Fibroblast of peridontal ligament (primary cell): ENCODE data around the gene PUM1.
"Not testable (repeated sequence)": the region's sequence is repeated elsewhere in the genome, so short reads cannot be mapped to it uniquely, and the experiment has no call there.

Experiments
- DNase-seq: peaks from one replicate; pipeline ENCODE4 v3.0.0-alpha.2; 2010; ENCODE audit errors: extremely low read depth

Gene PUM1

DNA sequence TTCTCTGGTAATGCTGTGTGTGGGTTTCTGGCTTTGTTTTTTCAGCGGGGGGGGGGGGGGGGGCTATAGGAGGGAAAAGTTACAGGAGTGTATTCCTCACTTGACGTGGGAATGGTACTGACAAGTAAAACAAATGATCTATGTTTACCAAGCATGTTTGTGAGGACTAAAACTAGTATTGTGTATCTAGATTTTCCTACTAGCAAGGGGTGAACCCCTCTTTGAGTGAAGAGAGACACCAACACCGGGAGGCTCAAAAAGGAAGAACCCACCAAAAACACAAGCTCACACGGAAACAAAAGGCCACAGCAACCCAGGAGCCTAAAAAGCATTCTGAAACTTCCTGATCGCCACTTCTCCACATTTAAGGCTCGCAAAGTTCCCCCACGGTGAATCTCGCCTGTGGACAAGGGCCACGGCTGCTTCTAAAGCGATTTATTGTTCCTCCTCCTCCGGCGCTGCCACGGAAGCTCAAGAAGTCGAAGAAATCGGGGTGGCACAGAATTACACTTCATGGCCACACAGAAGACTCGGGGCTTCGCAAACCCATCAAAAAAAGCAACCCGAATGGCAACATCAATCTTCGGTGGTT is 703 bp downstream of the PUM1 start:
- DNase-seq = peak; percentile 49

DNA sequence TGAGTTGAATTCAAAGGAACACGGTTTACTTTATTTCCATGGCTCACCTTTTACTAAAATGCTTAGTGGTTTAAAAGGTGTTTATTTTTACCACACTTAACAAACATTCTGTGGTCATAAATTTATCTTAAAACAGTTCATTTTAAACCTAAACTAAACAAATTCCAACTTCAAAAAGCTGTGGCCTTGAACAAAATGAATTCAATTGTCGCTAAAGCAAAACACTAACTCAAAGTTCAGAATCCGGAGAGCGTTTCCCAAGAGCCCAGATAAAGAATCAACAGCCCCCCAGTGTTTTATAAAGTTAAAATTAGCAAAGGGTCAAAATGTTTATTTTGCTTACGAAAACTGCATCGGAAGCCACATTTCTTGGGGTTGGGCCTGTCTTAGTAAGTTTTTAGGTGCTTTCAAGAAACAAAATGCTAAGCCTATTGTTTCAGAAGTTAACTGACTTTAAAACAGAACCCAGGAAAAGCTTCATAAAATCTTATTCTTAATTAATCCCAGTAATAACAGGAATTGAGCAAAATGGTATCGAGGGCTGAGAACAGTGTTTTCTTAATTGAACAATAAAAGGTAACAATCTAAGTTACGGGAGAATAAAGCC is 1.3 kb downstream of the PUM1 start:
- DNase-seq = peak; percentile 20

DNA sequence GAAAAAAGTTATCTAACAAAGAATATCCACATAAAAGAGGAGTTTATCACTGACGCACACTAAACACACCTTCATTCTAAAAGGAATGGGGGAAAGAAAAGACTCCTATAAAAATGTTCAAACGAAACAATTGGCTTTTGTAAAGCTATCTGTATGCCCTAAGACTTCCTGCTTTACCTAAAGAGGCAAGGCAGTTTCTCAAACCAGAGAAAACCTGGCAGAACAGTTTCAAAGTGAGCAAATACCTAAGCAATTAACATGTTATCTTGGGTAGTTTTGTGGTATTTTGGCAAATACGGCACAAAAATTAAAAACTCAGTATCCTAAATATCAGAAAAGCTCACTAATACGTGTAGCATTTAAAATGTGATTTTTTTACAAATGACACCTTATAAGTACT is 1.9 kb downstream of the PUM1 start:
- DNase-seq = peak; percentile 20

DNA sequence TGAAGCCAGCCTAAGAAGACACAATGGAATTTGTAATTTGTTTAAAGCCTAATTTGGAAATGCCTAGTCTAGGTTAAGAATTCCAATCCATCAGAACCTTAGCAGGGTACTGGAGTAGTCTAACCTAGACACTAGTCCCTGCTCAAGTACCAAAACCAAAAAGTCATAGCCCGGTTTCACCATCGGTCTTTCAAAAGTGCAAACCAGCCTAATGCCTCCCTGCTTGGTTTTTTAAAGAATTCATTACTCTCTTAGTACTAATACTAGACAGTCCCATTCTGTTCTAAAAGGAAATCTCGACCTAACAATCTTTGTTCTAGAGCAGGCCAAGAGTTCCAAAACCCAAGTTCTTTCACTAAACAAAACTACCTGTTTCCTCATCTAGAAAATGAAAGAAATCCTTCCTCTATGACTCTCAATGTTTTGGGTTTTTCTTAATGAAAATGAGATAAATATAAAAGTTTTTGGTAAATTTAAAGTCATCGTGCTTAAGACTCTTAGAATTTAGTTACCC is 2.6 kb downstream of the PUM1 start:
- DNase-seq = peak; percentile 9

DNA sequence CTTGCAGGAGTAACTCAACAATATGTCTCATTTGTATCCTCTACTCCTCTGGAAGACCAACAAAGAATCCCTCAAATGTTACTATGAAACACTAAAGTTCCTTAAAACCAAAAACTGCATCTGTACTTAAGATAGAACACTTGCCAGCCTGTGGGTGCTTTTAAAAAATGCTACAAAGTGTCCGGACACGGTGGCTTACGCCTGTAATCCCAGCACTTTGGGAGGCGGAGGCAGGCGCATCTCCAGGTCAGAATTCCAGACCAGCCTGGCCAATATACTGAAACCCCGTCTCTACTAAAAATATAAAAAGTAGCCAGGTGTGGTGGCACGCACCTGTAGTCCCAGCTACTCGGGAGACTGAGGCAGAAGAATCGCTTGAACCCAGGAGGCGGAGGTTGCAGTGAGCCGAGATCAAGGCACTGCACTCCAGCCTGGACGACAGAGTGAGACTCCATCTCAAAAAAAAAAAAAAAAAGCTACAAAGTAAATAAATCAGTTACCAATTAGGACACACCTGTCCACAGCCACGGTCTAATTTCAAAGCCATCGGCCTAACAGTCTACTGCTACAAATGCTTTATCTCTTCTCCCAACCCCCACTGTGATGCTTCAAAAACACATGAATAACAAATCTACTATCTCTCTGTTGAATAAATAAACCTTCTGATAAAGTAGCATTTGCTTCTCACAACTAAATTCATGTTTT is 3.2 kb downstream of the PUM1 start:
- not testable (repeated sequence) for DNase-seq

- no peak for DNase-seq
Measured at GRCh38 chr1:31058012-31058411, 7.5 kb downstream of the PUM1 start.

DNA sequence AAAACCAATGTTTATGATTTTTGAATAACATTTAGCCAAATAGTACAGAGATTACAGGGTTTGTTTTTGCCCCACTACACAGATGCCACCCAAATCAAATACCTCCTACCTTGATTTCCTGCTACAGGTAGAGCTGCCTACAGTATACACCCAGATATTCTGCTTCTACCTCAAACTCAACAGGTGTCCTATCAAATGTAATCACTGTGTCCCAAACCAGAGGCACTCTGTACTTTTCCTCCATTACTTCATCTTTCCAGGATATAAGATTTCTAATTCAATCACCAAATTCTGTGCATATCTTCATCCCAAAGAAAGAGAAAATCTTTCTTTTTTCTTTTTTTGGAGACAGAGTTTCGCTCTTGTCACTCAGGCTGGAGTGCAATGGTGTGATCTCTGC is 9.6 kb downstream of the PUM1 start:
- DNase-seq = no peak

DNA sequence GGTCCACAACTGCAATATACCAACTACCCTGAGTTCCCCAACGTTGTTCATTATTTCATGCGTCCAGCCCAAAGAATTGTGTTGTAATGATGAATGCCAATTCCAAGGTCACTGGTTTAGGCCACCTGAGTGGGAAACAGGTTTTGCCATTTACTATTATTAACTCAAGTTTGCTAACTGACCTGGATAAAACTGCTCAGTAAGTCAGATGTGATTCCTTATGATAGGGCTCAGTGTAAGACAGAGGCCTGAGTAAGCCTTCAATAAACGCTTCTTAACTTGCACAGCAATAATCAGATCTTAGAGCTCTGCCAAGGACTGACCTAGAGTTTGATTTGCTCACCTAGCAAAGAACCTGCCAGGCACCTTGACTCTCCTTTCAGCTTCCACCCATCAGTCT is 10.0 kb downstream of the PUM1 start:
- DNase-seq = no peak

DNA sequence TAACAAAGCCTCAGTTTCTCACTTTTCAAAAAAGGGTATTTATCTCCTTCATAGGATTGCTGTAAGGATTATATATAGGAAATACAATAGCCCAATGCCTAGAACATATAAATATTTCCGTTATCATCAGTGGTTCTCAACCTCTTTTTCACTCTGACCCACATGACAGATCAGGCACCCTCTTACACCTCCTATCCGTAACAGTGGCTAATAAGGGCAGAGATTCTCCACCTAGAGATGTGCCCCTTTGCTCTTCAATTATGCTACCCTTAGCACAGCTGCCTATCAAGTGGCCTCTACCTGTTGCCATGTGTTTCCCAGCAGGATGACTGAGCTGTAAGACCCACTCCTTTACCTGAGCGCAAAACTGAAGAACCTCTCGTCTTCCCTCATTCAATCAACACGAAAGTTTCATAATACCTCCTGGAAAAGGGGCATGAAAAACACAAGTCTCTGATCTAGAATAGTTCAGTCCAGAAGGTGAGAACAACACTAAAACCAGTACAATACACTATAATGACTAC is 10.5 kb downstream of the PUM1 start:
- no peak for DNase-seq

DNA sequence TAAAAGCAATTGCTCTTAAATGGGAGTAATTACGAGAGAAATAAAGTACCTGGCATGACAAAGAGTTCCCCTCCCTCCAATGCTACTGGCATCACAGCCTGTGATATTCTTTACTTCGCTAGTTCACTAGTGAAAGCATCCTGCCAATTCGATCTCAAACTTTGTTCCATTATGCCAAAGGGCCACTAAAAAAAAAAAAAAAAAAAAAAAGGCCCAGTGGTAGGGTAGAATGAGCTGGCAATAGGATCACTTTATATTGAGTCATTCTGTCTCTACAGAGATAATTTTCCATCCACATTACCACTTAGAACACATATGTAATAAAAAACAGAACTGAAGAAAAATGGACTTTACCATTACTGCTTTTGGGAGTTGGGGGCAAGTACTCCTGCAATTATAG is 11.2 kb downstream of the PUM1 start:
- DNase-seq = peak; percentile 61

GRCh38 chr1:31052613-31053012 is 12.9 kb downstream of the PUM1 start:
- not testable (repeated sequence) for DNase-seq

- no peak for DNase-seq
Measured at GRCh38 chr1:31051611-31052010, 13.9 kb downstream of the PUM1 start.

DNA sequence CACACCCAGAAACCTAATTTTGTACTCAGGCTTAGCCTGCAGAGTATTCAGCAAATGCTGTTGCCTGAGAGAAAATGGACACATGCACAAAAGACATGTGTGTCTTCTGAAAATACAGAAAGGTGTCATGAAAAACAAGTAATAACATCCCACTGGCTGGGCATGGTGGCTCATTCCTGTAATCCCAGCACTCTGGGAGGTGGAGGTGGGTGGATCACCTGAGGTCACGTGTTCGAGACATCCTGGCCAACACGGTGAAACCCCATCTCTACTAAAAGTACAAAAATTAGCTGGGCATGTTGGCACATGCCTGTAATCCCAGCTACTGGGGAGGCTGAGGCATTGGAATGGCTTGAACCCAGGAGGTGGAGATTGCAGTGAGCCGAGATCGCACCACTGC is 18.0 kb downstream of the PUM1 start:
- not testable (repeated sequence) for DNase-seq

DNA sequence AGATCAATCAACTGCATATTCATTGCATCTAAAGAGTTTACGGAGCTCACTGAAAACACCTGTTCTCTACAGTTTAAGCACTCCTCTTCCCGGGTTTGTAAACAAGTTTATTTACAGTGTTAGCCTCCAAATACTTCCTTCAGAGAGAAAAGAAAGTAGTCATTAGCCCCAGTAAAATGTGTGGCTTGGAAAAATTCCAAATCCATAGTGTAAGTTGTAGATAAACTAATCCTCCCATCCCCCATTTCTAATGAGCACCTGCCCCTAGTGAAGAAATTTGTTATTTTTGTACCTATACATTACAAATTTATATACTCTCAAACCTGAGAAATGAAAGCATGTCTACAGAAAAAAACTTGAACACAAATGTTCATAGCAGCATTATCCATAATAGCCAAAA is 21.9 kb downstream of the PUM1 start:
- no peak for DNase-seq

GRCh38 chr1:31042656-31043055 is 22.9 kb downstream of the PUM1 start:
- no peak for DNase-seq

GRCh38 chr1:31041529-31041928 is 24.0 kb downstream of the PUM1 start:
- no peak for DNase-seq

DNA sequence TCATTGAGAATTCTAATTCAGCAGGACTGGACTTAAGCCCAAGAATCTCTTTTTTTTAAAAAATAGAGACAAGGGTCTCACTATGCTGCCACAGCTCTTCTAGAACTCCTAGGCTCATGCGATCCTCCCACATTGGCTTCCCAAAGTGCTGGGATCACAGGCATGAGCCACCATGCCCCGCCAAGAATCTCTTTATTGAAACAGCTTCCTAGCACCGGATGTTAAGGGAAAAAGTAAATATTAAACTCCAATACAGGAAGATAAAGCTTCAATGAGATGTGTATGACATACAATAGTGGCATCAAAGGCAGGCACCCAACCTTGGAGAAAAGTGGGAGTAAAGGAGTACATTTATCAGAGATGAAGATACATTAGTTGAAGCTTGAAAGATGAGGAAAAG is 25.5 kb downstream of the PUM1 start:
- no peak for DNase-seq

- DNase-seq = not testable (repeated sequence)
Measured at GRCh38 chr1:31038935-31039334, 26.6 kb downstream of the PUM1 start.

DNA sequence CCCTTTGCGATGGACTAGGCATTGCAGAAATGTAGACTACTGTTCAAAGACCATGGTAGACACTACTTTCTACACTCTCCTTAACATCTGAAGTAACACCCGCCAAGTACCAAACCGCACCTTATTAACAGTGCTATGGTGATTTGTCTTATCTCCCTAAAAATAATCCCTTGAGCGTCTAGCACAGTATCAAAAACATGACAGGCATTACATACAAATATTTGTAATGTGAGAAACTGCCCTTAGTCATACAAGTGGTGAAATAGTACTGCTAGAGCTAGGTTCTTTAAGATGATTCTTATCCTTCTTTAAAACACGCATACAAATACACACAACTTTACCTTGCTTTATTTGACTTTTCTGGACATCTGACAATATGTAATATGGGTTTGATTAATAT is 27.2 kb downstream of the PUM1 start:
- DNase-seq = peak; percentile 54

GRCh38 chr1:31036749-31037500 is 28.6 kb downstream of the PUM1 start:
- no peak for DNase-seq

- DNase-seq = no peak
Measured at GRCh38 chr1:31033598-31033997, 31.9 kb downstream of the PUM1 start.

- no peak for DNase-seq
Measured at GRCh38 chr1:31032266-31032665, 33.3 kb downstream of the PUM1 start.
